IMR-90 (cell line): ENCODE data around the gene ELMO1. TPM values are rescaled to one million over a fixed set of nuclear protein-coding genes. Genes with fewer than 3 reads are reported as not detected.

Source experiments
- ATAC-seq: fragments of 200-7000 bp; cut with Tn5 transposase; 2 replicates; pipeline ENCODE4 v1.9.1; 2020; ENCODE audit warnings: low read depth, mild to moderate bottlenecking, moderate library complexity
- BruUV-seq: library from RNA; stranded (reverse); fragments of 400-500 nt; replicated peaks from 2 replicates; lab custom pipeline; 2021; lab: Mats Ljungman, UMichigan
- CTCF ChIA-PET: fragments of 300-600 bp; formaldehyde crosslinking; extraction: SDS; loops from one replicate; lab custom pipeline; 2021; ENCODE audit warnings: antibody characterized with exemption; lab: Yijun Ruan, JAX
- POLR2A ChIA-PET: fragments of 300-600 bp; sonication (Branson Sonifier 250); formaldehyde crosslinking; loops from one replicate; lab custom pipeline; 2022; ENCODE audit warnings: antibody characterized with exemption; ENCODE audit not compliant: unreplicated experiment; lab: Charles Lee
- DNase-seq: peaks from one replicate; pipeline ENCODE4 v3.0.0; 2013
- H2AFZ ChIP-seq: replicated peaks from 2 replicates; pipeline ENCODE3; 2013; ENCODE audit warnings: low read length, mild to moderate bottlenecking; ENCODE audit not compliant: poor library complexity
- H2AK5ac ChIP-seq: 2 replicates; pipeline ENCODE4 v1.6.1; 2013; ENCODE audit warnings: low read depth, low read length, inconsistent platforms
- H2AK9ac ChIP-seq: replicated peaks from 2 replicates; pipeline ENCODE3; 2013; ENCODE audit warnings: mild to moderate bottlenecking, low read depth, low read length, moderate library complexity; ENCODE audit not compliant: poor library complexity
- H2BK120ac ChIP-seq: 2 replicates; pipeline ENCODE4 v1.6.1; 2013; ENCODE audit warnings: low read depth, low read length, inconsistent platforms
- H2BK15ac ChIP-seq: 3 replicates; pipeline ENCODE4 v1.6.1; 2013; ENCODE audit warnings: low read depth, low read length, inconsistent platforms
- H2BK20ac ChIP-seq: 2 replicates; pipeline ENCODE4 v1.6.1; 2013; ENCODE audit warnings: low read depth, mild to moderate bottlenecking, inconsistent platforms, low read length, moderate library complexity
- H2BK5ac ChIP-seq: 2 replicates; pipeline ENCODE4 v1.6.1; 2013; ENCODE audit warnings: mild to moderate bottlenecking, low read depth, low read length, inconsistent platforms; ENCODE audit not compliant: poor library complexity, severe bottlenecking
- H3K14ac ChIP-seq: replicated peaks from 2 replicates; pipeline ENCODE4 v1.6.1; 2013; ENCODE audit warnings: low read depth, low read length, inconsistent platforms
- H3K18ac ChIP-seq: 2 replicates; pipeline ENCODE4 v1.6.1; 2013; ENCODE audit warnings: low read depth, low read length, control low read depth
- H3K23ac ChIP-seq: 2 replicates; pipeline ENCODE4 v1.6.1; 2013; ENCODE audit warnings: low read depth, low read length, inconsistent platforms
- H3K27ac ChIP-seq: 2 replicates; pipeline ENCODE4 v1.5.1; 2013; ENCODE audit warnings: mild to moderate bottlenecking, control low read depth, low read length; ENCODE audit not compliant: insufficient read depth
- H3K27me3 ChIP-seq: 2 replicates; pipeline ENCODE4 v1.6.1; 2013; ENCODE audit warnings: low read length; ENCODE audit not compliant: control insufficient read depth, insufficient read depth
- H3K36me3 ChIP-seq: 2 replicates; pipeline ENCODE4 v1.6.1; 2013; ENCODE audit warnings: low read length, mixed read lengths; ENCODE audit not compliant: control insufficient read depth, insufficient read depth
- H3K4ac ChIP-seq: 2 replicates; pipeline ENCODE4 v1.6.1; 2013; ENCODE audit warnings: low read depth, low read length, inconsistent platforms
- H3K4me1 ChIP-seq: 2 replicates; pipeline ENCODE4 v1.6.1; 2013; ENCODE audit warnings: low read length, mixed read lengths; ENCODE audit not compliant: control insufficient read depth, insufficient read depth
- H3K4me2 ChIP-seq: 2 replicates; pipeline ENCODE4 v1.6.1; 2013; ENCODE audit warnings: low read depth, mild to moderate bottlenecking, control low read depth, low read length, moderate library complexity
- H3K4me3 ChIP-seq: 2 replicates; pipeline ENCODE4 v1.5.1; 2013; ENCODE audit warnings: low read depth, mild to moderate bottlenecking, control low read depth, low read length, moderate library complexity; ENCODE audit not compliant: insufficient read depth
- H3K56ac ChIP-seq: 2 replicates; pipeline ENCODE4 v1.6.1; 2013; ENCODE audit warnings: low read length, inconsistent platforms; ENCODE audit not compliant: insufficient read depth; ENCODE audit errors: extremely low read depth
- H3K79me1 ChIP-seq, 2 experiments: 2 replicates each; pipeline ENCODE4 v1.6.1; 2013; ENCODE audit warnings: low read length in 2 of 2, inconsistent platforms in 1 of 2, low read depth in 1 of 2
- H3K9ac ChIP-seq: 2 replicates; pipeline ENCODE4 v1.6.1; 2013; ENCODE audit warnings: low read depth, low read length, control low read depth
- H3K9me1 ChIP-seq: 2 replicates; pipeline ENCODE4 v1.6.1; 2013; ENCODE audit warnings: low read length, inconsistent platforms; ENCODE audit not compliant: insufficient read depth
- H3K9me3 ChIP-seq: 2 replicates; pipeline ENCODE4 v1.6.1; 2013; ENCODE audit warnings: low read length; ENCODE audit not compliant: control insufficient read depth, insufficient read depth
- H4K20me1 ChIP-seq: 2 replicates; pipeline ENCODE4 v1.6.1; 2013; ENCODE audit warnings: low read length, inconsistent platforms; ENCODE audit not compliant: insufficient read depth
- H4K5ac ChIP-seq: 2 replicates; pipeline ENCODE4 v1.6.1; 2013; ENCODE audit warnings: mild to moderate bottlenecking, low read depth, low read length, control low read depth
- H4K8ac ChIP-seq, 2 experiments: 2 replicates each; pipeline ENCODE4 v1.6.1; 2013; ENCODE audit warnings: low read depth in 2 of 2, low read length in 2 of 2, control low read depth in 1 of 2, inconsistent platforms in 1 of 2
- H4K91ac ChIP-seq: 2 replicates; pipeline ENCODE4 v1.6.1; 2013; ENCODE audit warnings: low read depth, low read length, inconsistent platforms; ENCODE audit not compliant: insufficient read depth
- BHLHE40 ChIP-seq: fragments of 150-350 bp; IDR thresholded peaks from 2 replicates; pipeline ENCODE4 v1.6.1; 2016; ENCODE audit warnings: mild to moderate bottlenecking, low read depth, low read length
- CEBPB ChIP-seq: IDR thresholded peaks from 2 replicates; pipeline ENCODE4 v1.6.1; 2012; ENCODE audit warnings: low read depth, low read length, improper control_type of control experiment
- CHD1 ChIP-seq: IDR thresholded peaks from 2 replicates; pipeline ENCODE4 v1.6.1; 2012; ENCODE audit warnings: low read depth, low read length, improper control_type of control experiment
- FOS ChIP-seq: fragments of 150-350 bp; IDR thresholded peaks from 2 replicates; pipeline ENCODE4 v1.6.1; 2016; ENCODE audit warnings: low read depth, low read length
- MAFK ChIP-seq: IDR thresholded peaks from 2 replicates; pipeline ENCODE4 v1.6.1; 2012; ENCODE audit warnings: low read depth, low read length, improper control_type of control experiment
- MAZ ChIP-seq: IDR thresholded peaks from 2 replicates; pipeline ENCODE4 v1.6.1; 2012; ENCODE audit warnings: low read depth, mild to moderate bottlenecking, low read length, improper control_type of control experiment, moderate library complexity, borderline replicate concordance
- MXI1 ChIP-seq: IDR thresholded peaks from 2 replicates; pipeline ENCODE4 v1.6.1; 2012; ENCODE audit warnings: low read depth, mild to moderate bottlenecking, low read length, moderate library complexity, borderline replicate concordance
- NFE2L2 ChIP-seq: fragments of 150-350 bp; IDR thresholded peaks from 2 replicates; pipeline ENCODE4 v1.6.1; 2016; ENCODE audit warnings: low read depth, mild to moderate bottlenecking, low read length
- POLR2A ChIP-seq: IDR thresholded peaks from 2 replicates; pipeline ENCODE4 v1.6.1; 2012; ENCODE audit warnings: mild to moderate bottlenecking, low read depth, low read length
- RAD21 ChIP-seq: IDR thresholded peaks from 2 replicates; pipeline ENCODE4 v1.6.1; 2012; ENCODE audit warnings: low read length, improper control_type of control experiment
- RCOR1 ChIP-seq: IDR thresholded peaks from 2 replicates; pipeline ENCODE4 v1.6.1; 2012; ENCODE audit warnings: mild to moderate bottlenecking, low read length, improper control_type of control experiment; ENCODE audit not compliant: insufficient replicate concordance
- RFX5 ChIP-seq: IDR thresholded peaks from 2 replicates; pipeline ENCODE4 v1.8.0; 2012; ENCODE audit warnings: low read depth, mild to moderate bottlenecking, low read length, moderate library complexity
- SMC3 ChIP-seq: fragments of 150-350 bp; IDR thresholded peaks from 2 replicates; pipeline ENCODE4 v1.6.1; 2016; ENCODE audit warnings: low read depth, mild to moderate bottlenecking, antibody characterized with exemption, low read length, moderate library complexity
- WGBS, 2 experiments: methylation state at CpG; one replicate each; pipeline versions ENCODE4 v1.1.5 to v1.1.7; 2013; ENCODE audit warnings: missing lambda C conversion rate in 2 of 2; ENCODE audit not compliant: insufficient read length in 1 of 2; ENCODE audit errors: extremely low coverage in 2 of 2; 5-methylcytosine and 5-hydroxymethylcytosine counted together
- dilution Hi-C: fragments of 300-500 bp; cut with HindIII; formaldehyde crosslinking; loops from one replicate; pipeline ENCODE4 v1.14.3; 2018; ENCODE audit warnings: low sequenced_read_pairs; ENCODE audit not compliant: unreplicated experiment
- in situ Hi-C: fragments of 300-500 bp; cut with MboI; formaldehyde crosslinking; loops from 3 replicates; pipeline ENCODE4 v1.14.3; 2019; ENCODE audit warnings: low sequenced_read_pairs, inconsistent platforms, mixed read lengths
- intact Hi-C: fragments of 100-400 bp; cut with micrococcal nuclease; formaldehyde crosslinking; loops from 2 replicates; pipeline ENCODE4 v1.10.0; 2022
- polyA plus RNA-seq, 3 experiments: library from polyadenylated mRNA; depleted of rRNA; stranded (reverse); fragments of >200 nt; gene quantifications; 2 replicates each; pipeline ENCODE4 v1.2.3, GENCODE V29; 2012; ENCODE audit warnings: low replicate concordance in 1 of 3
- total RNA-seq: library from RNA; depleted of rRNA; stranded (reverse); fragments of >200 nt; gene quantifications from 2 replicates; pipeline ENCODE4 v1.2.3, GENCODE V29; 2012
- TF ChIP-seq, protein P1 (sequence below): fragments of 150-350 bp; IDR thresholded peaks from 2 replicates; pipeline ENCODE4 v1.6.1; 2016; ENCODE audit warnings: low read depth, mild to moderate bottlenecking, low read length, moderate library complexity, borderline replicate concordance
- TF ChIP-seq, protein P2 (sequence below): fragments of 150-350 bp; IDR thresholded peaks from 2 replicates; pipeline ENCODE4 v1.6.1; 2017; ENCODE audit warnings: mild to moderate bottlenecking, antibody characterized with exemption, low read length, low read depth

ELMO1 gene
- total and polyA plus RNA-seq, 2 of the 4 experiments (the other 2 are of a cell fraction) = 0.03 TPM; not detected in 1

DNA sequence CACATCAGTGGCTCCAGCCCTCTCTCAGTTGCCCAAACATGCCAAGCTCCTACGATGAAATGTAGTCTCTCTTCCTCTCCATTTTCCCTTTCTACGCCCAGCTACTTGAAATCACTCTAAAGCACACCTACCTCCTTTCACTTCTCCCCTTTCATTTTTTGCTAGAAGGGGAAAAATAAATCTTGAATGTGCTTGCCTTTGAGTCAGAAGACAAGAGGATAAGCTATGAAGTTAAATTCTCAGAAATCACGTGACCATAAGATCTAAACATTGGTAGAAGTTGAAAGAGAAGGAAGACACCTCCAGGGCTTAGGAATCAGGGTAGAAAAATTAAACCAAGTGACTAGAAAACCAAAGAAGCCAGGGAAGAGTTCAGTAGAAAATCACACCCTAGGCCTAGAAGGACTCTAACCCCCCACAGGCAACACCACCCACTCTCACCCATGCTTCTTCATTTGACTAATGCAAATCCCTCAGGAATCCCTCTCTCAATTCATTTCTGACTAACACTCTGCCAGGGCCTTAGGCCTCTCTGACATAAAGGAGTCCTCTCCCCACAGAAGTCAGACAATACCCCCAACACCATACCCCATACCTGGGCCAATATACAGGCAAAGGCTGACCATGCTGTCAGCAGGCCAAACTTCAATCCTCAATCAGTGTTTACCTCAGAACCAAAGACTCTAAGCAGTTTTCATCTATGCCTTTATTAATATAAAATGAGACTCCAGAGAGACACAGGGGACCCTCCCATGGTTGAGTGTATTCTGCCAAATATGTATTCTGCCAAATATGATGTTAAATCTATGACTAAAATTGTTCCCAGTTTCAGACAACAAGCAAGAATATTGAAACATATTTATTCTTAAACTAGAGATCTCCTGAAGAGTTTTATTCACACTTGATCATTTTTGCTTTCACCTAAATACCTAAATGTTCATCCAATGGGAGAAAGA, 84.8 kb downstream of the ELMO1 start:
- Histone ChIP-seq H2AK9ac (no peak overlapping the region), H2BK20ac (no peak overlapping the region), H2BK15ac (no peak overlapping the region), H3K14ac (no peak overlapping the region), H3K9me3 (peaks cover 20% of the 10 kb centered on the region), H3K9me1 (no peaks in the 10 kb centered on the region), H3K18ac (no peak overlapping the region), H4K5ac (no peak overlapping the region), H3K4me2 (no peak overlapping the region), H2AFZ (no peak overlapping the region), H4K8ac (no peak overlapping the region), H3K56ac (no peak overlapping the region), H4K20me1 (no peaks in the 10 kb centered on the region), H2BK5ac (no peak overlapping the region), H3K4me3 (no peak overlapping the region), H3K79me1 (no peaks in the 10 kb centered on the region), H3K27ac (no peak overlapping the region), H3K4ac (no peak overlapping the region), H2BK120ac (no peak overlapping the region), H2AK5ac (no peak overlapping the region), H3K9ac (no peak overlapping the region), H4K91ac (no peak overlapping the region), H3K23ac (no peak overlapping the region), H3K36me3 (no peaks in the 10 kb centered on the region), H3K4me1 (no peaks in the 10 kb centered on the region), H3K27me3 (no peaks in the 10 kb centered on the region)
- BruUV-seq = no TSS peak
- in situ Hi-C loops (no loop called here), intact Hi-C loops (no loop called here), dilution Hi-C loops (no loop called here)
- no peak for DNase-seq
- POLR2A ChIA-PET = no interaction called here
- CTCF ChIA-PET = no interaction called here
- no peak for ATAC-seq
- WGBS, 2 experiments = no CpG with 5 or more reads among the region's 3 CpGs
- TF ChIP-seq MXI1 (no peak), NFE2L2 (no peak), FOS (no peak), POLR2A (no peak), RAD21 (no peak), BHLHE40 (no peak), CHD1 (no peak), RFX5 (no peak), CEBPB (no peak), MAFK (no peak), MAZ (no peak), RCOR1 (no peak), SMC3 (no peak)
- TF ChIP-seq, protein P1, sequence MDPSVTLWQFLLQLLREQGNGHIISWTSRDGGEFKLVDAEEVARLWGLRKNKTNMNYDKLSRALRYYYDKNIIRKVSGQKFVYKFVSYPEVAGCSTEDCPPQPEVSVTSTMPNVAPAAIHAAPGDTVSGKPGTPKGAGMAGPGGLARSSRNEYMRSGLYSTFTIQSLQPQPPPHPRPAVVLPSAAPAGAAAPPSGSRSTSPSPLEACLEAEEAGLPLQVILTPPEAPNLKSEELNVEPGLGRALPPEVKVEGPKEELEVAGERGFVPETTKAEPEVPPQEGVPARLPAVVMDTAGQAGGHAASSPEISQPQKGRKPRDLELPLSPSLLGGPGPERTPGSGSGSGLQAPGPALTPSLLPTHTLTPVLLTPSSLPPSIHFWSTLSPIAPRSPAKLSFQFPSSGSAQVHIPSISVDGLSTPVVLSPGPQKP = no peak
- TF ChIP-seq, protein P2, sequence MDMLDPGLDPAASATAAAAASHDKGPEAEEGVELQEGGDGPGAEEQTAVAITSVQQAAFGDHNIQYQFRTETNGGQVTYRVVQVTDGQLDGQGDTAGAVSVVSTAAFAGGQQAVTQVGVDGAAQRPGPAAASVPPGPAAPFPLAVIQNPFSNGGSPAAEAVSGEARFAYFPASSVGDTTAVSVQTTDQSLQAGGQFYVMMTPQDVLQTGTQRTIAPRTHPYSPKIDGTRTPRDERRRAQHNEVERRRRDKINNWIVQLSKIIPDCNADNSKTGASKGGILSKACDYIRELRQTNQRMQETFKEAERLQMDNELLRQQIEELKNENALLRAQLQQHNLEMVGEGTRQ = no peak
